IPS-18a (cell line): ENCODE data around the gene EVA1C.
"Not testable (repeated sequence)": the region's sequence is repeated elsewhere in the genome, so short reads cannot be mapped to it uniquely, and the experiment has no call there.

Source experiments
- H3K27ac ChIP-seq: one replicate; pipeline ENCODE4 v1.5.1; 2013; ENCODE audit warnings: low read length
- H3K27me3 ChIP-seq: one replicate; pipeline ENCODE4 v1.6.1; 2013; ENCODE audit warnings: mild to moderate bottlenecking, low read length; ENCODE audit not compliant: control insufficient read depth, insufficient read depth
- H3K36me3 ChIP-seq: one replicate; pipeline ENCODE4 v1.6.1; 2013; ENCODE audit warnings: low read depth, low read length; ENCODE audit not compliant: control insufficient read depth
- H3K4me1 ChIP-seq: one replicate; pipeline ENCODE4 v1.6.1; 2013; ENCODE audit warnings: low read depth, low read length; ENCODE audit not compliant: control insufficient read depth
- H3K4me3 ChIP-seq: one replicate; pipeline ENCODE4 v1.5.1; 2013; ENCODE audit warnings: low read length
- H3K9ac ChIP-seq: one replicate; pipeline ENCODE4 v1.6.1; 2013; ENCODE audit warnings: mild to moderate bottlenecking, low read length, moderate library complexity
- H3K9me3 ChIP-seq: one replicate; pipeline ENCODE4 v1.6.1; 2013; ENCODE audit warnings: low read depth, low read length; ENCODE audit not compliant: control insufficient read depth

EVA1C gene

DNA sequence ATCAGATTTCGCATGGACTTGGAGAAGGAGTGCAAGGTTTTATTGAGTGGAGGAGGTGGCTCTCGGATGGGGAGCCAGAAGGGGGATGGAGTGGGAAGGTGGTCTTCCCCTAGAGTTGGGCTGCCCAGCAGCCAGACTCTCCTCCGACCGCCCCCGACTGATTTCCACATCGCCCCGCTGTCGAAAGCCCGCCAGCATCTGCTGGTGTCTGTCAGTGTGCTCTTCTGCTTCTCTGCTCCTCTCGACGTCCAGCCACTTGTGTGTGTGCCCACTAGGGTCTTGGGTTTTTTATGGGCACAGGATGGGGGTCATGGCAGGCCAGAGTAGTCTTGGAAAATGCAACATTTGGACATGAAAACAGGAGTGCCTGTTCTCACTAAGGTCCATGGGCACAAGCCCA lies 40.1 kb downstream of the EVA1C start:
- Histone ChIP-seq H3K27me3 (no peaks in the 10 kb centered on the region), H3K27ac (no peak overlapping the region), H3K4me3 (no peak overlapping the region), H3K9me3 (no peaks in the 10 kb centered on the region), H3K36me3 (no peaks in the 10 kb centered on the region), H3K9ac (no peak overlapping the region), H3K4me1 (no peaks in the 10 kb centered on the region)

DNA sequence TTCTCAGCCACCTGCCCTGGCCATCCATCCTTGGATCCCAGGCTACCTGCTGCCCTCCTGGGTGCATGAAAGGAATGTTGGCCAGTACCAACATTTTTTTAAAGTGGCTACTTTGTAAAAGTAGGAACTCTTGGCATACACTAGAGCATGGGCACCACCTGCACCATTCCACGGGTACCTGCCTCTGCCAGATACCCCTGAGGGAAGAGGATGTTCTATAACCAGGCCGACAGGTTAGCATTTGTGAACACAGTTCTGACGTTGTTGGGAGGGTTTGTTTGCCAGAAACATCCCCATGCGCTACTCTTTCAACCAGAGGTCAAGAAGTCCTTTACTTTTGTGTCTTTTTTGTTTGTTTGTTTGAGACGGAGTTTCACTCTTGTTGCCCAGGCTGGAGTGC lies 43.0 kb downstream of the EVA1C start:
- Histone ChIP-seq H3K9me3 (no peaks in the 10 kb centered on the region), H3K27ac (no peak overlapping the region), H3K4me3 (no peak overlapping the region), H3K4me1 (no peaks in the 10 kb centered on the region), H3K36me3 (no peaks in the 10 kb centered on the region), H3K27me3 (no peaks in the 10 kb centered on the region), H3K9ac (no peak overlapping the region)

DNA sequence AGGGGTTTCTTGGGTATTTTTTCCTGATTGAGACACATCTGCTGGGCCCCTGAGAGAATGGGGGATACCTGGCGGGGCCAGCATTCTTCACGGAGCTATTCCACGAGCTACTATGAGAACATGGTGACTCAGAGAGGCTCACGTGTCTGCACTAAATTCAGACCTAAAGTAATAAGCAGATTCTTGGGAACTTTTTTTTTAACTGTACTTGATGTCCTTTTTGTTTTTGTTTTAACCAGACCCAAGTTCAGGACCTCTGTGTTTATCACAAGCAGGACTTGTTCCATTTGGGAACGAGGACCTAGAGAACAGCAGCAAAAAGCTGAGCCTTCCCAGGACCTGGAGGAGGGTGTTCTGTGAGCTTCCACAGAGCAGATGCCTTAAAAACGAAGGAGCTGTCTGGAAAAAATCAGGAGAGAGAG lies 44.0 kb downstream of the EVA1C start:
- Histone ChIP-seq H3K9me3 (no peaks in the 10 kb centered on the region), H3K9ac (no peak overlapping the region), H3K4me1 (no peaks in the 10 kb centered on the region), H3K27me3 (no peaks in the 10 kb centered on the region), H3K4me3 (no peak overlapping the region), H3K27ac (no peak overlapping the region), H3K36me3 (no peaks in the 10 kb centered on the region)

DNA sequence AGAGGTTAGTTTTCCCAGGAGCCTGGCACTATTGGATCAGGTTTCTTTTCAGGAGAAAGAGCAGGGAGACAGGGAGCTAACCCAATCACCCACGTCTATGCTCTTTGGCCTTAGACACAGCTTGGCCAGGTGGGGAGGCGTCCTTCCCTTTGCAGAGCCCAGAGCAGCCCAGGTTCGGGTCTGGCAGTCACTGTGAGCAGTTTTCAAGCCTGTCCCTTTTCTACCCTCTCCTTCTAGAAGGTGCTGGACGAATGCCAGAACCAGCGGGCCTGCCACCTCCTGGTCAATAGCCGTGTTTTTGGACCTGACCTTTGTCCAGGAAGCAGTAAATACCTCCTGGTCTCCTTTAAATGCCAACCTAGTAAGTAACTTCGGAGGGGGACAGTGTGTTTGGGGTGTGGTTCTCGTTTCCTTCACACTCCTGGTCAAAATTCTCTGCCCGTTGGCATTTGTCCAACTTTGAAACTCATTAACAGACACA lies 44.9 kb downstream of the EVA1C start:
- no peaks in the 10 kb centered on the region for H3K4me1 ChIP-seq
- no peak overlapping the region for H3K9ac ChIP-seq
- no peaks in the 10 kb centered on the region for H3K9me3 ChIP-seq
- H3K4me3 ChIP-seq: no peak overlapping the region
- no peaks in the 10 kb centered on the region for H3K36me3 ChIP-seq
- no peaks in the 10 kb centered on the region for H3K27me3 ChIP-seq
- H3K27ac ChIP-seq: no peak overlapping the region

DNA sequence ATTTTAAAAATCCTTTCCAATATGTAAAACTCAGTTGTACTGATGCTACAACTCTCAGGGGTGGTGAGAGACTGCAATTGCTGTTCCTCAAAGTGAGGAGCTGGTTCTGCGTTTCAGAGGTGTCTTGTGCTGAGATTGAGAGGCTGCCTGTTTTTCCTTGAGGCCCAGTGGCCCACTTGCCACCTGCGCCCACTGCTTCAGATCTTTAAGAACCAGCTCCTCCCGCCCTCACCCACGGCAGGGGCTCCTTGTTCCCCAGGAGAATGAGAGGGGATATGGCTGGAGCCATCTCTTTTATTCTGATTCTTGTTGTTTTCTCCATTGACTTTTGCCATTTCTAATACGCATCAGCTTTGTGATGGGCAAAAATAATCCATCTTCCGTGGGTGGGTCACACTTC lies 45.5 kb downstream of the EVA1C start:
- Histone ChIP-seq H3K27ac (no peak overlapping the region), H3K9ac (no peak overlapping the region), H3K27me3 (no peaks in the 10 kb centered on the region), H3K4me3 (no peak overlapping the region), H3K4me1 (no peaks in the 10 kb centered on the region), H3K9me3 (no peaks in the 10 kb centered on the region), H3K36me3 (no peaks in the 10 kb centered on the region)

DNA sequence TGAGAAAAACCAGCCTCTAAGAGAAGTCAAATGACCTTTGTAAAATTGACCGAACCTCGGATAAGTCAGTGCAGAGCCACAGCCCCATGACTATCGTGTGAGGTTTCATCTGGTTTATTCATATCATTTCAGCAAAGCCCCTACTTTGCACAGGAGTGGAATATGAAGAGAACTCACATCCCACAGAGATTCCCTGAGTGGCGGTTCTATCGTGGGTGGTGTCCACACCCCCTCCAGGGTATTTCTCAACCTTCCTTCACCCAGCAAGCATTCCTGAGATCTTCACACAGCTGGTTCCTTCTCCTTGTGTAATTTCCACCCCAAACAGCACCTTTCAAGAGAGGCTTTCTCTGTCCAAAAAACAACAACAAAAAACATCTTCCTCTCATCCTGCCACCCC lies 47.5 kb downstream of the EVA1C start:
- no peaks in the 10 kb centered on the region for H3K36me3 ChIP-seq
- no peaks in the 10 kb centered on the region for H3K4me1 ChIP-seq
- no peak overlapping the region for H3K4me3 ChIP-seq
- H3K9me3 ChIP-seq: no peaks in the 10 kb centered on the region
- H3K27ac ChIP-seq: no peak overlapping the region
- no peak overlapping the region for H3K9ac ChIP-seq
- H3K27me3 ChIP-seq: no peaks in the 10 kb centered on the region

DNA sequence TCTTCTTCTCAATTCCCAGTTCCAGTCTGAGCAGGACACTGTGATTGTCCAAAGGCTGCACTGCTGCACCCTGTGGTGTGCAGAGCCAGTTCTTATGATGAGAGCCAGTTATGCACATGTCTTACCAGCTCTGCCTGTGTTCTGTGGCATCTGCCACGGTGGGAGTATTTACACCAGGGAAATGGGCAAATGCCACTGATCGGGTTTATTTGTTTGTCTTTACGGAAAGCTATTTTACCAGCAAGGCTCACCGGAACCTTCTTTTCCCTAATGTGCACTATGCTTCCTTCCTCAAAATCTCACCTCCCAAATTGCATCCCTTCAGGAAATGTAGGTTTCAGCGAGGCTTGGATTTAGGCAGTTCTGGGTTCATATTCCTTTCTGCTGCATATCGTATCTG lies 49.0 kb downstream of the EVA1C start:
- no peak overlapping the region for H3K27ac ChIP-seq
- no peaks in the 10 kb centered on the region for H3K4me1 ChIP-seq

DNA sequence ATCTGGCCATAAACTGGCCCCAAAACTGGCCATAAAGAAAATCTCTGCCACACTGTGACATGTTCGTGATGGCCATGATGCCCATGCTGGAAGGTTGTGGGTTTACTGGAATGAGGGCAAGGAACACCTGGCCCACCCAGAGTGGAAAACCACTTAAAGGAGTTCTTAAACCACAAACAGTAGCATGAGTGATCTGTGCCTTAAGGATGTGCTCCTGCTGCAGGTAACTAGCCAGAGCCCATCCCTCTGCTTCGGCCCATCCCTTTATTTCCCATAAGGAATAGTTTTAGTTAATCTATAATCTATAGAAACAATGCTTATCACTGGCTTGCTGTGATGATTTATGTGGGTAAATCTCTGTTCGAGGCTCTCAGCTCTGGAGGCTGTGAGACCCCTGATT lies 50.1 kb downstream of the EVA1C start:
- not testable (repeated sequence) for H3K9me3 ChIP-seq, H3K4me3 ChIP-seq, H3K27ac ChIP-seq, H3K9ac ChIP-seq, H3K4me1 ChIP-seq, H3K36me3 ChIP-seq, H3K27me3 ChIP-seq

More for the DNA sequence above, 49.0 kb downstream of the EVA1C start:
- Histone ChIP-seq H3K9me3 (no peaks in the 10 kb centered on the region), H3K27me3 (no peaks in the 10 kb centered on the region), H3K36me3 (no peaks in the 10 kb centered on the region), H3K4me3 (no peak overlapping the region), H3K9ac (no peak overlapping the region)

DNA sequence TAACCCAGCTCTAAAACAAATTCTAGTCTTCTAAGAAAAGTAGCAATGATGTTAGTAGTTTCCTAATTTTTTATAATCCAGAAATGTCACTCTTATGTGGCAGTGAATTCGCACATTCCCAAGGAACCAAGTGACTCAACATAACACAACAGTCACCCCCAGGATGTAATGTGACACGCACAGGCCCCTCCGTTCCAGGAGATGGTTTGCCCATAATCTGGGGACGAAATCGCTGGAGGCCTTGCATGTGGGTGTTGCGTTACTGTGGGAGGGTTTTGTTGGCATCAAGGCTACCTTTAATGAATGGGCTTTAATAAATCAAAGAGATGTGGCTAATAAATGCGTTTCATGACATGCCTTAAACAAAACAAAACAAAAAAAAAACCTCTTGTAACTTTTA lies 50.9 kb downstream of the EVA1C start:
- Histone ChIP-seq H3K27ac (no peak overlapping the region), H3K36me3 (no peaks in the 10 kb centered on the region), H3K9ac (no peak overlapping the region), H3K27me3 (no peaks in the 10 kb centered on the region), H3K4me3 (no peak overlapping the region), H3K9me3 (no peaks in the 10 kb centered on the region), H3K4me1 (peaks cover 6% of the 10 kb centered on the region)

DNA sequence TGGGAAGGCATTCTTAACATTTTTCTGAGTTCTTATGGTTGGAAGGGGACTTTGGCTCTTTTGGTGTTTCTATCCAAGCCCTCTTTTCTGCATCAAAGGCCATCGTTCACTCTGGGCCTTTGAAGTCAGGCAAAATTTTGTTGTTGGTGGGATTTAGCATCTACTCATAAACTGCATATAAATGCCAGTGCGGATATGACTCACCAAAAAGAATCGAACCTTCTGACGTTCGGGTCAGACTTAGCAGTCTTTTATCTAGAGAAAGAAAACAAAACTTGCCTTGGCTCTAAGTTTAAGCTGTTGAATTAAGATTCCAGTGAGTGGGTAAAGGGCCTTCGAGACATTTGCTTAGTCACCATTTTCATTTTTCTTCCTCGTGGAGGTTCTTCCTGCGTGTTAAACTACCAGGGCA lies 51.4 kb downstream of the EVA1C start:
- H3K9ac ChIP-seq: no peak overlapping the region

DNA sequence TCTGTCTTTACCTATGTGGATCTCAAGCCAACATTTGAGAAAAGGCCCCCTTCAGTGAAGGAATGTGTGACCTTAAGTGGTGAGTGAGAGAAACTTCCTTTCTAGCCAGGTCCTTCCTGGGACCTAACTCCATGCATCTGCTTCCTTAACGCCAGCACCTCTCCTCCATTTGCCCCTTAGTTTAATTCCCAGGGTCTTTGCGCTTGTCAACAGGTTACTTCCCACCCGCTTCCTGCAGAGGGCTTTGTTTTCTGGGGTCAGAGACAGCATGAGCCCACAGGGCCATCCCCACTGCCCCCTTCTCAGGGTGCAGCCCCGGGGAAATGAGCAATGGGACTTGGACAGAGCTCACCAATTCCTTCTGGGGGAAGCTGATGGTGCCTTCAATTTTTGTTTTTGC lies 54.8 kb downstream of the EVA1C start:
- H3K4me1 ChIP-seq: peaks cover 6% of the 10 kb centered on the region
- no peaks in the 10 kb centered on the region for H3K27me3 ChIP-seq
- no peaks in the 10 kb centered on the region for H3K9me3 ChIP-seq
- no peak overlapping the region for H3K27ac ChIP-seq
- H3K4me3 ChIP-seq: no peak overlapping the region
- H3K36me3 ChIP-seq: no peaks in the 10 kb centered on the region
- H3K9ac ChIP-seq: no peak overlapping the region

More for the DNA sequence above, 51.4 kb downstream of the EVA1C start:
- Histone ChIP-seq H3K4me3 (no peak overlapping the region), H3K27ac (no peak overlapping the region), H3K36me3 (no peaks in the 10 kb centered on the region), H3K27me3 (no peaks in the 10 kb centered on the region), H3K9me3 (no peaks in the 10 kb centered on the region), H3K4me1 (peaks cover 6% of the 10 kb centered on the region)

DNA sequence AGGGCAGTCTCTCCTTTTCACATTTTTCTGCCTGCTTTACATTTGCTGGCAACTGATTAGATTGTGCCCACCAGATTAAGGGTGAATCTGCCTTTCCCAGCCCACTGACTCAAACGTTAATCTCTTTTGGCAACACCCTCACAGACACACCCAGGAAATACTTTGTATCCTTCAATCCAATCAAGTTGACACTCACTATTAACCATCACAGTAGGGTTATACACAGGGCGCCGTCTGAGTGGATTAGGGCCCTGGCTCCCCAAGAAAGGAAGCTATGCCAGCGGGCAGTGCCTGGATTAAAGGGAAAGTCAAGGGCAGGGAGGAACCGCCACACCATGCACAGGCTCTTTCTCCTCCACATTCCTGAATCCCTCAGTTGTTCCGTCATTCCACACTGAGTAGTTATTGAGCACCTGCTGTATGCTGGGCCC lies 56.2 kb downstream of the EVA1C start:
- Histone ChIP-seq H3K9ac (no peak overlapping the region), H3K27ac (no peak overlapping the region), H3K4me3 (no peak overlapping the region)

More for the DNA sequence above, 56.2 kb downstream of the EVA1C start:
- Histone ChIP-seq H3K36me3 (no peaks in the 10 kb centered on the region), H3K9me3 (no peaks in the 10 kb centered on the region), H3K4me1 (peaks cover 6% of the 10 kb centered on the region), H3K27me3 (no peaks in the 10 kb centered on the region)
